HEK293T (cell line): ENCODE results near the gene MED22.

Experiments used
- ARNT ChIP-seq: fragments of 450-650 bp; IDR thresholded peaks from 2 replicates; pipeline ENCODE4 v1.6.1; 2017; ENCODE audit warnings: mild to moderate bottlenecking
- BHLHE40 ChIP-seq: fragments of 450-650 bp; IDR thresholded peaks from 2 replicates; pipeline ENCODE4 v1.6.1; 2016; ENCODE audit warnings: mild to moderate bottlenecking, moderate library complexity, borderline replicate concordance
- ELF4 ChIP-seq: fragments of 450-650 bp; IDR thresholded peaks from 2 replicates; pipeline ENCODE4 v1.6.1; 2017; ENCODE audit warnings: antibody characterized with exemption
- FOXK2 ChIP-seq: fragments of 450-650 bp; IDR thresholded peaks from 2 replicates; pipeline ENCODE4 v1.6.1; 2016; ENCODE audit warnings: mild to moderate bottlenecking
- HDGF ChIP-seq: fragments of 450-650 bp; IDR thresholded peaks from 2 replicates; pipeline ENCODE4 v1.6.1; 2017; ENCODE audit warnings: antibody characterized with exemption, borderline replicate concordance
- L3MBTL2 ChIP-seq: fragments of 450-650 bp; conservative IDR thresholded peaks from 2 replicates; pipeline ENCODE4 v1.6.1; 2016; ENCODE audit warnings: mild to moderate bottlenecking
- PKNOX1 ChIP-seq: fragments of 450-650 bp; IDR thresholded peaks from 2 replicates; pipeline ENCODE4 v1.6.1; 2016
- SP1 ChIP-seq: fragments of 450-650 bp; IDR thresholded peaks from 2 replicates; pipeline ENCODE4 v1.6.1; 2017
- SUZ12 ChIP-seq: fragments of 450-650 bp; IDR thresholded peaks from 2 replicates; pipeline ENCODE4 v1.6.1; 2016; ENCODE audit warnings: mild to moderate bottlenecking
- TARDBP ChIP-seq: fragments of 450-650 bp; IDR thresholded peaks from 2 replicates; pipeline ENCODE4 v1.6.1; 2016
- ZNF384 ChIP-seq: fragments of 450-650 bp; IDR thresholded peaks from 2 replicates; pipeline ENCODE4 v1.6.1; 2016

- TF ChIP-seq FOXK2: no peak
- TF ChIP-seq SUZ12: no peak
- TF ChIP-seq SP1: no peak
- no peak for TF ChIP-seq ARNT
- TF ChIP-seq ELF4: no peak
- TF ChIP-seq TARDBP: no peak
- TF ChIP-seq PKNOX1: no peak
- no peak for TF ChIP-seq BHLHE40
- no peak for TF ChIP-seq ZNF384
- no peak for TF ChIP-seq HDGF
- TF ChIP-seq L3MBTL2: no peak
These were observed 3.9 kb downstream of the MED22 start for GRCh38 chr9:133344071-133344470.
